Hematopoietic multipotent progenitor cell (in vitro differentiated cells): Measurements from ENCODE around the gene ETS2. TPM values are rescaled to one million over a fixed set of nuclear protein-coding genes. Genes with fewer than 3 reads are reported as not detected.
A peak's percentile ranks its signal among the peaks of the same experiment; 100 is the strongest.

Source experiments
- DNase-seq, 3 donors: peaks; one replicate each; pipeline ENCODE4 v3.0.0-alpha.2; 2011 to 2015; ENCODE audit warnings: low read depth in 2 of 3, low spot score in 2 of 3
- total RNA-seq: library from RNA; depleted of rRNA; stranded (reverse); fragments of >200 nt; gene quantifications from one replicate; pipeline ENCODE4 v1.2.3, GENCODE V29; 2012

The ETS2 gene
- total RNA-seq, 1 donor = 87.3 TPM

- no peak for DNase-seq
These were observed 28.7 kb upstream of the ETS2 start for GRCh38 chr21:38777015-38777414.

- DNase-seq = peak in 1 of 3 donors; percentile 33
These were observed 28.2 kb upstream of the ETS2 start for GRCh38 chr21:38777531-38777930.

GRCh38 chr21:38780879-38781278 is 24.9 kb upstream of the ETS2 start:
- DNase-seq = peak in 2 of 3 donors; percentile 48 to 77

GRCh38 chr21:38784458-38785266 is 21.1 kb upstream of the ETS2 start:
- DNase-seq = no peak

GRCh38 chr21:38785483-38785882 is 20.2 kb upstream of the ETS2 start:
- DNase-seq = no peak

GRCh38 chr21:38787016-38787415 is 18.7 kb upstream of the ETS2 start:
- DNase-seq = no peak

- peak in 1 of 3 donors; percentile 58 for DNase-seq
These were observed 18.1 kb upstream of the ETS2 start for GRCh38 chr21:38787461-38788274.

GRCh38 chr21:38788275-38788905 is 17.3 kb upstream of the ETS2 start:
- no peak for DNase-seq

- no peak for DNase-seq
These were observed 16.5 kb upstream of the ETS2 start for GRCh38 chr21:38789275-38789674.

GRCh38 chr21:38790059-38790458 is 15.7 kb upstream of the ETS2 start:
- no peak for DNase-seq

GRCh38 chr21:38790961-38791360 is 14.8 kb upstream of the ETS2 start:
- peak in 1 of 3 donors; percentile 66 for DNase-seq

- no peak for DNase-seq
These were observed 12.9 kb upstream of the ETS2 start for GRCh38 chr21:38792676-38793459.

GRCh38 chr21:38793926-38794713 is 11.6 kb upstream of the ETS2 start:
- DNase-seq = no peak

GRCh38 chr21:38794978-38795377 is 10.8 kb upstream of the ETS2 start:
- DNase-seq = no peak

- no peak for DNase-seq
These were observed 10.3 kb upstream of the ETS2 start for GRCh38 chr21:38795475-38795874.

- DNase-seq = peak in 2 of 3 donors; percentile 53 to 55
These were observed 9.3 kb upstream of the ETS2 start for GRCh38 chr21:38796424-38796823.

GRCh38 chr21:38797470-38797869 is 8.3 kb upstream of the ETS2 start:
- no peak for DNase-seq

GRCh38 chr21:38798081-38798480 is 7.6 kb upstream of the ETS2 start:
- no peak for DNase-seq

GRCh38 chr21:38798481-38798882 is 7.2 kb upstream of the ETS2 start:
- no peak for DNase-seq
